ENCODE data around the gene RRP12.
A peak's percentile ranks its signal among the peaks of the same experiment; 100 is the strongest.

RRP12 gene

GRCh38 chr10:97333601-97334369, 67.4 kb downstream of the RRP12 start:
- Histone ChIP-seq H3K36me3 (ENCODE audit: control insufficient read depth, insufficient read depth, low read length, severe bottlenecking) (peaks cover 3% of the 10 kb centered on the region), H3K9me3 (ENCODE audit: control insufficient read depth, low read length) (no peaks in the 10 kb centered on the region), H3K4me3 (ENCODE audit: low read length) (peak overlapping the region; percentile 82), H3K27me3 (replicated peaks; ENCODE audit: control insufficient read depth, insufficient read depth, low read length) (no peaks in the 10 kb centered on the region), H3K4me1 (ENCODE audit: control insufficient read depth, insufficient read depth, low read length) (peaks cover 35% of the 10 kb centered on the region), H3K9ac (ENCODE audit: low read length) (peak overlapping the region; percentile 92)
- peak; percentile 64 for DNase-seq (ENCODE audit: low read depth)

DNA sequence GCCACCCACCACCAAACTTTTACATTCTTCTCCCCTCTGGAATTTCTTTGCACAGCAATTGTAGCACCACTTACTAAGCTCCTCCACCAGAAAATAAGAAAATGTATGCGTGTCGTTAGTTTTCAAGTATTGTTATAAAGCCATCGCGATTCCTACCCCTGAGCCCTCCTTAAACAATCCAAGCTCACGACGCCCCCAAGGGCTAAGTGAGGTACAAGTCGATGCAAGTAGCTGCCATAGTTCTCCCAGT, 67.9 kb downstream of the RRP12 start:
- no peak for DNase-seq (ENCODE audit: low read depth)
- peak overlapping the region; percentile 82 for H3K4me3 ChIP-seq (ENCODE audit: low read length)
- H3K27me3 ChIP-seq (replicated peaks; ENCODE audit: control insufficient read depth, insufficient read depth, low read length): no peaks in the 10 kb centered on the region
- H3K9me3 ChIP-seq (ENCODE audit: control insufficient read depth, low read length): no peaks in the 10 kb centered on the region
- peaks cover 3% of the 10 kb centered on the region for H3K36me3 ChIP-seq (ENCODE audit: control insufficient read depth, insufficient read depth, low read length, severe bottlenecking)
- H3K4me1 ChIP-seq (ENCODE audit: control insufficient read depth, insufficient read depth, low read length): peaks cover 35% of the 10 kb centered on the region
- peak overlapping the region; percentile 92 for H3K9ac ChIP-seq (ENCODE audit: low read length)

- Histone ChIP-seq H3K9ac (ENCODE audit: low read length) (peak overlapping the region; percentile 92), H3K27me3 (replicated peaks; ENCODE audit: control insufficient read depth, insufficient read depth, low read length) (no peaks in the 10 kb centered on the region), H3K4me1 (ENCODE audit: control insufficient read depth, insufficient read depth, low read length) (peaks cover 36% of the 10 kb centered on the region), H3K36me3 (ENCODE audit: control insufficient read depth, insufficient read depth, low read length, severe bottlenecking) (peaks cover 3% of the 10 kb centered on the region), H3K4me3 (ENCODE audit: low read length) (peak overlapping the region; percentile 82), H3K9me3 (ENCODE audit: control insufficient read depth, low read length) (no peaks in the 10 kb centered on the region)
- DNase-seq (ENCODE audit: low read depth): peak; percentile 87
Measured at GRCh38 chr10:97332591-97333350, 68.4 kb downstream of the RRP12 start.

DNA sequence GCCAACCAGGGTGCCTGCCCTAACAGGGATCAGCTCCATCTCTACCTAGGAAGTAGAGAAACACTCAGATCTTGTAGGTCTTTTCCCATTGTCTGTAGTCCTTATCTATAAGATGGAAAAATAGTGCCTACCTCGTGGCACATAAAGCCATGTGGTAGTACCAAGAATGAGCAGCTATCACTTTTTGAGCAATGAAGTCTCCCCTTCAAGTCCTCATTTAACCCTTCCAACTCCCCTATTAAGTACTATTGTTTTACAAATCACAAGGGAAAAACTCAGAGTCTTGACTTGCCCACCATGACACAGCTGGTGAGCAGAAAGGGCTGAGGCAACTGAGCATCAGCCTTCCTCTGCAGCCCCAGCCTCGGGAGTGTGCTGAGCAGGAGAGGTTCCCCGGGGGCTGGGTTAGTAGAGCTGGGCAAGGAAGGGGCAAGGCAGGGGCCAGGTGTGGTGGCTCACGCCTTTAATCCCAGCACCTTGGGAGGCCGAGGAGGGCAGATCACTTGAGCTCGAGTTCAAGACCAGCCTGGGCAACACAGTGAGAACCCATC, 69.9 kb downstream of the RRP12 start:
- peak overlapping the region; percentile 82 for H3K4me3 ChIP-seq (ENCODE audit: low read length)

GRCh38 chr10:97329766-97330165, 71.4 kb downstream of the RRP12 start:
- no peaks in the 10 kb centered on the region for H3K27me3 ChIP-seq (replicated peaks; ENCODE audit: control insufficient read depth, insufficient read depth, low read length)
- peaks cover 30% of the 10 kb centered on the region for H3K4me1 ChIP-seq (ENCODE audit: control insufficient read depth, insufficient read depth, low read length)
- peaks cover 3% of the 10 kb centered on the region for H3K36me3 ChIP-seq (ENCODE audit: control insufficient read depth, insufficient read depth, low read length, severe bottlenecking)
- DNase-seq (ENCODE audit: low read depth): no peak
- H3K9ac ChIP-seq (ENCODE audit: low read length): no peak overlapping the region
- no peaks in the 10 kb centered on the region for H3K9me3 ChIP-seq (ENCODE audit: control insufficient read depth, low read length)
- no peak overlapping the region for H3K4me3 ChIP-seq (ENCODE audit: low read length)

More for the DNA sequence above, 69.9 kb downstream of the RRP12 start:
- Histone ChIP-seq H3K27me3 (replicated peaks; ENCODE audit: control insufficient read depth, insufficient read depth, low read length) (no peaks in the 10 kb centered on the region), H3K9ac (ENCODE audit: low read length) (peak overlapping the region; percentile 92), H3K4me1 (ENCODE audit: control insufficient read depth, insufficient read depth, low read length) (peaks cover 30% of the 10 kb centered on the region), H3K9me3 (ENCODE audit: control insufficient read depth, low read length) (no peaks in the 10 kb centered on the region), H3K36me3 (ENCODE audit: control insufficient read depth, insufficient read depth, low read length, severe bottlenecking) (peaks cover 3% of the 10 kb centered on the region)
- no peak for DNase-seq (ENCODE audit: low read depth)

- no peak overlapping the region for H3K4me3 ChIP-seq (ENCODE audit: low read length)
- DNase-seq (ENCODE audit: low read depth): no peak
- H3K36me3 ChIP-seq (ENCODE audit: control insufficient read depth, insufficient read depth, low read length, severe bottlenecking): peaks cover 3% of the 10 kb centered on the region
Measured at GRCh38 chr10:97328646-97329453, 72.3 kb downstream of the RRP12 start.

DNA sequence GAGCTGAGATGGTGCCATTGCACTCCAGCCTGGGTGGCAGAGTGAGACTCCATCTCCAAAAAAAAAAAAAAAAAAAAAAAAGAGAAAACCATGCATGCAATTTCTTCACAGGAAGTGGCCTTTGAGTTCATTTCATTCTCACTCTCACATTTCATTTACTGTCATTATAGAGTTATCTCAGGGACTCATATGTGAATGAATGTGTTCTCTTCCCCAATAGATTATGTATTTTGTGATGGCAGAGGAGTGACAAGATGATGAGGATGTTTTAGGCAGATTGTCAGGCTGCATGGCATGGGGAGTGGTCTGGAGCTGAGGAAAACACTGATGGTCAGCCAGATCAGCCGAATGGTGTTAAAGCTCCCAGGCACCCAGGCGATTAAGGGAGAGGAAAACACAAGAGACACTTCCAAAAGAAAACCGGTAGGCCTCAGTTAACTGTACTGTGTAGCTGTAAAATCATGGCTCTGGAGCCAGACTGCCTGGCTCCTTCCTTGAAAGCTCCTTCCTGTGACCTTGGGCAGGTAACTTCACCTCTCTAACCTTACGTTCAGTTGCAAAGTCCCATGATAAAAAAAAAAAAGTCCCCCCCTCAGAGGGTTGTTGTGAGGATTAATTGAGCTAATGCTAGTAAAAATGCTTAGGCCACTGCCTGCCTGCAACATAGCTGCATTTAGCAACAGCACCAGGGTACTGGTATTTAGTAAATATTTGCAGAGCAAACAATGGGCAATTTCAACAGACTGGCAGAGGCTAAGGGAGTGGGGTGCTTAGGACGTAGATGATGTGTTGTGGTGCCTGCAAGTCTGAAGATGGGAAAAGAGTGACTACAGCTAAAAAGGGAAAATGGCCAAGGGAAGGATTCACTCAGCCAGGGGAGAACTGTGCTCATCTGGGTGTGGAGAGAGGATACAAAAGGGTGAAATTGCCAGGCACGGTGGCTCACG, 73.5 kb downstream of the RRP12 start:
- Histone ChIP-seq H3K36me3 (ENCODE audit: control insufficient read depth, insufficient read depth, low read length, severe bottlenecking) (peaks cover 3% of the 10 kb centered on the region), H3K27me3 (replicated peaks; ENCODE audit: control insufficient read depth, insufficient read depth, low read length) (no peaks in the 10 kb centered on the region), H3K4me3 (ENCODE audit: low read length) (no peak overlapping the region), H3K9me3 (ENCODE audit: control insufficient read depth, low read length) (no peaks in the 10 kb centered on the region), H3K9ac (ENCODE audit: low read length) (no peak overlapping the region), H3K4me1 (ENCODE audit: control insufficient read depth, insufficient read depth, low read length) (peaks cover 22% of the 10 kb centered on the region)
- DNase-seq (ENCODE audit: low read depth): no peak

More at GRCh38 chr10:97328646-97329453, 72.3 kb downstream of the RRP12 start:
- no peaks in the 10 kb centered on the region for H3K27me3 ChIP-seq (replicated peaks; ENCODE audit: control insufficient read depth, insufficient read depth, low read length)
- H3K9ac ChIP-seq (ENCODE audit: low read length): no peak overlapping the region
- H3K4me1 ChIP-seq (ENCODE audit: control insufficient read depth, insufficient read depth, low read length): peaks cover 30% of the 10 kb centered on the region
- H3K9me3 ChIP-seq (ENCODE audit: control insufficient read depth, low read length): no peaks in the 10 kb centered on the region

- H3K4me1 ChIP-seq (ENCODE audit: control insufficient read depth, insufficient read depth, low read length): peaks cover 8% of the 10 kb centered on the region
- no peaks in the 10 kb centered on the region for H3K9me3 ChIP-seq (ENCODE audit: control insufficient read depth, low read length)
- no peaks in the 10 kb centered on the region for H3K27me3 ChIP-seq (replicated peaks; ENCODE audit: control insufficient read depth, insufficient read depth, low read length)
- DNase-seq (ENCODE audit: low read depth): no peak
- H3K4me3 ChIP-seq (ENCODE audit: low read length): no peak overlapping the region
- H3K9ac ChIP-seq (ENCODE audit: low read length): no peak overlapping the region
- peaks cover 3% of the 10 kb centered on the region for H3K36me3 ChIP-seq (ENCODE audit: control insufficient read depth, insufficient read depth, low read length, severe bottlenecking)
Measured at GRCh38 chr10:97325754-97326153, 75.4 kb downstream of the RRP12 start.

DNA sequence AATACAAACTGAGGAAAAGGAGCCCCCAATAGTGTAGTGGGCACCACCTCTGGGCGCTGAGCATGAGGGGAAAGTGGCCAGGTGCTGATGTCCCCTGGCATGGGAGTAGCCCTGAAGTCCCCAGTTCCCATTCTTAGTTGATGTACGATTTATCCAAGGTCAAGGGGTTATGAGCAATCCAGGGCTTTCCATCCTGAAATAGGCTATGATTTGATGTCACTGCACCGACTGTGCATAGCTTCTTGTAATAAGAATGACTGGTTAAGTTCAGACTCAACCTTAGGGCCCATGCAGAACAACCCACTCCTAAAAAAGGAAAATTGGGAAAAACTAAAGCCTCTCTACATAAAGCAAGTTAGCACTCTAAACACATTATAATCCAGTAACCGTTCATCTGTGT, 77.6 kb downstream of the RRP12 start:
- Histone ChIP-seq H3K9ac (ENCODE audit: low read length) (no peak overlapping the region), H3K9me3 (ENCODE audit: control insufficient read depth, low read length) (no peaks in the 10 kb centered on the region), H3K27me3 (replicated peaks; ENCODE audit: control insufficient read depth, insufficient read depth, low read length) (no peaks in the 10 kb centered on the region), H3K4me1 (ENCODE audit: control insufficient read depth, insufficient read depth, low read length) (peaks cover 17% of the 10 kb centered on the region), H3K4me3 (ENCODE audit: low read length) (no peak overlapping the region), H3K36me3 (ENCODE audit: control insufficient read depth, insufficient read depth, low read length, severe bottlenecking) (no peaks in the 10 kb centered on the region)
- DNase-seq (ENCODE audit: low read depth): no peak

DNA sequence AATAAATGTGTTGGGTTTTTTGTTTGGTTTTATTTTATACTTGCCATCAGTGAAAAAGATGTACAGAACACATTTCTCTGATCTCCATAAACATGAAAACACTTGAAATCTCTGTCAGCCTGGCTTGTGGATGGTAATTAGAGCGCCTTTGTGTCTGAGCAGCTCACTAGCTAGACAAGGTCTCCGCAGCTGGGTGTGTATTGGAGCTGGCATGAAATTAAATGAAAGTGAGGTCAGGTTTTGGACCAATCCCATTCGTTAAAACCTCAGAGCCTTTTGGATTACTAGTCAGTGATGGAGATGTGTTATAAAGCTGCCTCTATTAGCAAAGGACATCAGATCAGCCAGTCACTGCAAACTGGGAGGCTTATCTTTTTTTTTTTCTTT, 79.3 kb downstream of the RRP12 start:
- DNase-seq (ENCODE audit: low read depth): no peak
- H3K4me3 ChIP-seq (ENCODE audit: low read length): no peak overlapping the region

More for the DNA sequence above, 79.3 kb downstream of the RRP12 start:
- no peak overlapping the region for H3K9ac ChIP-seq (ENCODE audit: low read length)
- no peaks in the 10 kb centered on the region for H3K27me3 ChIP-seq (replicated peaks; ENCODE audit: control insufficient read depth, insufficient read depth, low read length)
- no peaks in the 10 kb centered on the region for H3K36me3 ChIP-seq (ENCODE audit: control insufficient read depth, insufficient read depth, low read length, severe bottlenecking)
- peaks cover 11% of the 10 kb centered on the region for H3K4me1 ChIP-seq (ENCODE audit: control insufficient read depth, insufficient read depth, low read length)
- H3K9me3 ChIP-seq (ENCODE audit: control insufficient read depth, low read length): no peaks in the 10 kb centered on the region

Measured in adipocyte (in vitro differentiated cells).